K562 (cell line): Measurements from ENCODE around the gene GPD2. TPM values are rescaled to one million over a fixed set of nuclear protein-coding genes. Genes with fewer than 3 reads are reported as not detected.

Experiments
- ASH1L ChIP-seq: fragments of 450-650 bp; IDR thresholded peaks from 2 replicates; pipeline ENCODE4 v1.6.1; 2018; ENCODE audit warnings: borderline replicate concordance, mild to moderate bottlenecking, low read depth; ENCODE audit not compliant: partially characterized antibody
- HDAC2 ChIP-seq: fragments of 450-650 bp; IDR thresholded peaks from 2 replicates; pipeline ENCODE4 v1.6.1; 2016; ENCODE audit warnings: mild to moderate bottlenecking
- HES1 ChIP-seq: fragments of 450-650 bp; IDR thresholded peaks from 2 replicates; pipeline ENCODE4 v1.6.1; 2016; ENCODE audit warnings: low read depth, mild to moderate bottlenecking, moderate library complexity
- IRF9 ChIP-seq: fragments of 450-650 bp; IDR thresholded peaks from 2 replicates; pipeline ENCODE4 v1.6.1; 2016; ENCODE audit warnings: missing biosample characterization, missing genetic modification characterization
- NKRF ChIP-seq: fragments of 450-650 bp; IDR thresholded peaks from 2 replicates; pipeline ENCODE4 v1.6.1; 2016; ENCODE audit warnings: borderline replicate concordance
- PHTF2 ChIP-seq: fragments of 250-450 bp; sonication (Bioruptor Pico); IDR thresholded peaks from 2 replicates; pipeline ENCODE4 v1.5.0; 2021; ENCODE audit warnings: mild to moderate bottlenecking
- SMARCC2 ChIP-seq: fragments of 450-650 bp; IDR thresholded peaks from 2 replicates; pipeline ENCODE4 v1.6.1; 2017; ENCODE audit warnings: antibody characterized with exemption, moderate library complexity, mild to moderate bottlenecking, low read depth
- SP2 ChIP-seq: IDR thresholded peaks from 2 replicates; pipeline ENCODE4 v1.6.1; 2011; ENCODE audit warnings: mild to moderate bottlenecking, low read depth, low read length, moderate library complexity; ENCODE audit not compliant: poor library complexity, severe bottlenecking; ENCODE audit errors: extremely low read depth
- SPI1 ChIP-seq: IDR thresholded peaks from 2 replicates; pipeline ENCODE4 v1.6.1; 2011; ENCODE audit warnings: low read depth, low read length, control low read depth, borderline replicate concordance
- ZBED1 ChIP-seq: IDR thresholded peaks from 2 replicates; pipeline ENCODE4 v1.6.1; 2014
- ZBTB8A ChIP-seq: fragments of 450-650 bp; IDR thresholded peaks from 2 replicates; pipeline ENCODE4 v1.6.1; 2018; ENCODE audit warnings: mild to moderate bottlenecking, moderate library complexity; ENCODE audit not compliant: partially characterized antibody
- ZC3H4 ChIP-seq: sonication (generic); formaldehyde crosslinking; IDR thresholded peaks from 2 replicates; pipeline ENCODE4 v1.9.0; 2021; ENCODE audit warnings: missing genetic modification reagents, borderline replicate concordance
- ZEB2 ChIP-seq: fragments of 450-650 bp; IDR thresholded peaks from 2 replicates; pipeline ENCODE4 v1.6.1; 2016
- ZFPM2 ChIP-seq: fragments of 250-450 bp; sonication (Bioruptor Pico); IDR thresholded peaks from 2 replicates; pipeline ENCODE4 v1.5.1; 2022; ENCODE audit warnings: mild to moderate bottlenecking
- ZNF318 ChIP-seq, 2 experiments: fragments of 450-650 bp; IDR thresholded peaks; 2 replicates each; pipeline ENCODE4 v1.6.1; 2016; ENCODE audit warnings: mild to moderate bottlenecking in 2 of 2, borderline replicate concordance in 1 of 2, low read depth in 1 of 2, moderate library complexity in 1 of 2
- ZNF444 ChIP-seq: fragments of 250-450 bp; sonication (Bioruptor Pico); IDR thresholded peaks from 2 replicates; pipeline ENCODE4 v1.4.0; 2020; ENCODE audit warnings: mild to moderate bottlenecking, moderate library complexity
- ZSCAN29 ChIP-seq: fragments of 450-650 bp; IDR thresholded peaks from 2 replicates; pipeline ENCODE4 v1.6.1; 2017
- polyA plus RNA-seq, 8 experiments: library from polyadenylated mRNA; depleted of rRNA in 4 of 8; stranded (reverse) in 5 of 8; unstranded in 3 of 8; fragments of >200 nt; fragmentation: Nextera tagmentation in 2 of 8; fragmentation: Illumina TruSeq in 1 of 8; extraction: Ambion mirVana in 2 of 8; extraction: Trizol in 1 of 8; gene quantifications; 2 replicates each; pipeline versions ENCODE4 v1.2.1 to v1.2.3, GENCODE V29; 2011 to 2014; ENCODE audit warnings: inconsistent platforms in 1 of 8, missing spikeins in 1 of 8
- total RNA-seq, 7 experiments: library from RNA; depleted of rRNA in 6 of 7; stranded (reverse); fragments of >200 nt in 6 of 7; fragmentation: Illumina TruSeq in 2 of 7; extraction: Trizol in 2 of 7; gene quantifications; 2 replicates each; pipeline versions ENCODE4 v1.2.1 to v1.2.3, GENCODE V29; 2011 to 2021; ENCODE audit warnings: low replicate concordance in 1 of 7

GPD2 gene
- total and polyA plus RNA-seq, 9 of the 15 experiments (the other 6 are each of a cell fraction or from before 2014, with no cell fraction given) = 5.2 to 39.2 (median 19.0) TPM

- TF ChIP-seq NKRF = 0 out of 2 replicates have a peak, but pooled peaks have one; percentile 40
- TF ChIP-seq IRF9 (tag) = no peak
- no peak for TF ChIP-seq ZBTB8A
- TF ChIP-seq ZSCAN29 = no peak
- TF ChIP-seq ZBED1 = no peak
- TF ChIP-seq ASH1L = no peak
- 0 out of 2 replicates have a peak, but pooled peaks have one; percentile 20 for TF ChIP-seq SMARCC2
- TF ChIP-seq ZFPM2 (CRISPR knock-in tag) = no peak
- no peak for TF ChIP-seq ZNF444
- no peak for TF ChIP-seq SP2
- no peak for TF ChIP-seq ZC3H4 (CRISPR knock-in tag)
- no peak for TF ChIP-seq SPI1
- peak; percentile 48; the same call in 1 of the 2 replicates for TF ChIP-seq ZEB2
- TF ChIP-seq HES1 = no peak
- TF ChIP-seq HDAC2 = no peak
- TF ChIP-seq PHTF2 (CRISPR knock-in tag) = no peak
- TF ChIP-seq ZNF318 (IDR thresholded peaks at IDR 0.05; ENCODE audit: borderline replicate concordance in 1 of 2, low read depth in 1 of 2) = no peak
These were observed 412 bp downstream of the GPD2 start (continued) for GRCh38 chr2:156436497-156437085.
